GM21360 (cell line): ENCODE data around the gene VEPH1.

Source experiments
- ATAC-seq: cut with Tn5 transposase; IDR thresholded peaks from one replicate; pipeline ENCODE4 v1.9.1; 2021; ENCODE audit warnings: mild to moderate bottlenecking, moderate library complexity; ENCODE audit not compliant: unreplicated experiment

Gene VEPH1

GRCh38 chr3:157479464-157480243 is 23.6 kb downstream of the VEPH1 start:
- ATAC-seq, result no peak

- ATAC-seq, result no peak
Observed at GRCh38 chr3:157477441-157477840, 25.8 kb downstream of the VEPH1 start.

GRCh38 chr3:157475921-157476414 is 27.2 kb downstream of the VEPH1 start:
- no peak for ATAC-seq

GRCh38 chr3:157472648-157473047 is 30.6 kb downstream of the VEPH1 start:
- ATAC-seq, result no peak

- no peak for ATAC-seq
Observed at GRCh38 chr3:157471064-157471463, 32.2 kb downstream of the VEPH1 start.

- ATAC-seq, result no peak
Observed at GRCh38 chr3:157469561-157470294, 33.5 kb downstream of the VEPH1 start.

GRCh38 chr3:157467200-157467599 is 36.0 kb downstream of the VEPH1 start:
- ATAC-seq, result no peak

GRCh38 chr3:157465741-157466140 is 37.5 kb downstream of the VEPH1 start:
- no peak for ATAC-seq

GRCh38 chr3:157464321-157464720 is 38.9 kb downstream of the VEPH1 start:
- no peak for ATAC-seq

- no peak for ATAC-seq
Observed at GRCh38 chr3:157463816-157464215, 39.4 kb downstream of the VEPH1 start.

- ATAC-seq, result no peak
Observed at GRCh38 chr3:157460253-157460652, 43.0 kb downstream of the VEPH1 start.

- ATAC-seq, result no peak
Observed at GRCh38 chr3:157459706-157460105, 43.5 kb downstream of the VEPH1 start.

- no peak for ATAC-seq
Observed at GRCh38 chr3:157453824-157454223, 49.4 kb downstream of the VEPH1 start.

- no peak for ATAC-seq
Observed at GRCh38 chr3:157452097-157452496, 51.1 kb downstream of the VEPH1 start.

- no peak for ATAC-seq
Observed at GRCh38 chr3:157447026-157447694, 56.1 kb downstream of the VEPH1 start.

GRCh38 chr3:157445857-157446256 is 57.4 kb downstream of the VEPH1 start:
- ATAC-seq, result no peak

- no peak for ATAC-seq
Observed at GRCh38 chr3:157444797-157445184, 58.4 kb downstream of the VEPH1 start.

- ATAC-seq, result no peak
Observed at GRCh38 chr3:157443905-157444796, 59.1 kb downstream of the VEPH1 start.

GRCh38 chr3:157442729-157443128 is 60.5 kb downstream of the VEPH1 start:
- no peak for ATAC-seq

- no peak for ATAC-seq
Observed at GRCh38 chr3:157441102-157441624, 62.1 kb downstream of the VEPH1 start.
